Measurements from ENCODE around the gene PGAM5. TPM values are rescaled to one million over a fixed set of nuclear protein-coding genes. Genes with fewer than 3 reads are reported as not detected.

Gene PGAM5
- total RNA-seq, 2 donors from 2014 or later = 37.4 to 41.4 TPM

DNA sequence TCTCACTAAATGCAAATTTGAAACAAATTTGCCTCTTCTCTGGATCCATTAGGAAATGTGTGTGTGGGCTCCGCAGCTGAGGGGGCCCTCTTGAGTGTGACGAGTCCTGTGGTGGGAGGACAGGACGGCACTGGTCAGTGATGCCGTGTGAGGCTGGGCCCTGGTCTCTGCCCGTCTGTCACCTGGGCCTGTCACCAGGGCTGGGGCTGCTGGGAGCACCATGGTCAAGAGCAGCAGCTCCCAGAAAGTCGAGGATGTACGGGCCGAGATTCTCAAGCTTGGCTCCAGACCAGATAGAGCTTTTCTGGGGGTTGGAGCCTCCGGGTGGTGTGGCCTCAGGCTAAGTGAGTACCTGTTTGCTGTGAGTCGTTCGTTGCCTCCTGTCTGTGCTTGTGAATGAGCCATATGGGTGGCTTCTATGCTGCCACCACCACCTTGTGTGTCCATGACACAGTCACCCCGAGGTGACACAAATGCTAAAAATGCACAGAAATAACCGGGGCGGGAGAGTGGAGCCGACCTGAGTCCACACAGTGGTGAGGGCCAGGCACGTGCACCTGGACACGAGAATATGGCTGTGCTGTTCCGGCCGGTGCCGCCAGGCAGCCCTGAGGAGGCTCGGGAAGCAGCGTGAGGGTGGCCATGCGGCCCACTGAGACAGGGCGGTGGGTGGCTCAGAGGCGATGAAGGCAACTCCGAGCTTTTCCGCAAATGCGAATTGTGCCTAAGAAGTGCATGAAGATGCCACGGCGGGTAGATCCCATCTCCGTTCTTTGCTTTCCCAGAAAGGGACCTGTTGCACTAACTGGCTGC is 8.7 kb downstream of the PGAM5 start:
- intact Hi-C loops (cut with DNase I) = no loop called here
- no peak overlapping the region for H3K27ac ChIP-seq
- WGBS = 91% methylated on average over 31 of the region's 31 CpGs
- no peaks in the 10 kb centered on the region for H3K4me1 ChIP-seq (replicated peaks)
- no peak overlapping the region for H3K4me3 ChIP-seq
- DNase-seq (ENCODE audit: low spot score) = no peak
- H3K9me3 ChIP-seq = no peaks in the 10 kb centered on the region
- H3K36me3 ChIP-seq = peaks cover 5 to 29% of the 10 kb centered on the region in 2 donors
- no peak for TF ChIP-seq POLR2AphosphoS5 (IDR thresholded peaks at IDR 0.05)
- TF ChIP-seq POLR2A (IDR thresholded peaks at IDR 0.05) = no peak
- TF ChIP-seq CTCF (IDR thresholded peaks at IDR 0.05) = no peak
- H3K27me3 ChIP-seq (replicated peaks; ENCODE audit: insufficient read depth) = no peaks in the 10 kb centered on the region

- DNase-seq (ENCODE audit: low spot score) = no peak
- Histone ChIP-seq H3K27ac (no peak overlapping the region), H3K4me1 (replicated peaks) (no peaks in the 10 kb centered on the region), H3K9me3 (no peaks in the 10 kb centered on the region), H3K4me3 (no peak overlapping the region), H3K27me3 (replicated peaks; ENCODE audit: insufficient read depth) (no peaks in the 10 kb centered on the region), H3K36me3 (peaks cover 5 to 35% of the 10 kb centered on the region in 2 donors)
- intact Hi-C loops (cut with DNase I) = no loop called here
- TF ChIP-seq POLR2A (IDR thresholded peaks at IDR 0.05) (no peak), POLR2AphosphoS5 (IDR thresholded peaks at IDR 0.05) (no peak), CTCF (IDR thresholded peaks at IDR 0.05) (no peak)
- 93% methylated on average over 12 of the region's 12 CpGs for WGBS
These were observed 9.3 kb downstream of the PGAM5 start for GRCh38 chr12:132719954-132720324.

DNA sequence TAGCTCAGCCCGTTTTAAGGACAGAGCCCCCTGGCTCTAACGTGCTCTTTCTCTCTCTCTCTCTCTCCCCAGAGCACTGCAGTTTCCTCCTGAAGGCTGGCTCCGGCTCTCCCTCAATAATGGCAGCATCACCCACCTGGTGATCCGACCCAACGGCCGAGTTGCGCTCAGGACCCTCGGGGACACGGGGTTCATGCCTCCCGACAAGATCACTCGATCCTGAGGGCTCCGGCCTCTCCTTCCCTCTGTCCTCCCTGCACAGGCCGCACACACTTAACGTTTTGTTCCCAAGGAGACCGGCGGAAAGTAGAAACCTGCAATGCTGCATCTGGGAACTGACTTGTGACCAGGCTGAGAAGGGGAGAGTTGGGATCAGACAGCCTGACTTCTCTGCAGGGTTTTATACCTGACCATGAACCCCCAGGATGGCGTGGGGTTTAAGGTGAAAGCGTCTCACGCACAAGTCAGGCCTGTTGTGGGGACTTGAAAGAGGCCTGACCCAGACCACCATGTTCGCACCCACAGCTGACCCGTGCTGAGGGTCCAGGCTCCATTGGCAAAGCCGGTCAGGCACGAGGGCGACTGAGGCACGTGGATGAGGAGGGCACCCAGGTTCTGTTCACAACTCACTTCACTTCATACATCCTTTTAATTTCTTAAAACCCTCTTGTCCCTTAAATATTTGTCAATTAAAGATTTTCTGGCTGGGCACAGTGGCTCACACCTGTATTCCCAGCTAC is 10.1 kb downstream of the PGAM5 start:
- H3K27ac ChIP-seq = no peak overlapping the region
- TF ChIP-seq POLR2A (IDR thresholded peaks at IDR 0.05) = no peak
- no peak for TF ChIP-seq POLR2AphosphoS5 (IDR thresholded peaks at IDR 0.05)
- TF ChIP-seq CTCF (IDR thresholded peaks at IDR 0.05) = no peak
- WGBS = 95% methylated on average over 25 of the region's 25 CpGs
- peaks cover 5 to 37% of the 10 kb centered on the region in 2 donors for H3K36me3 ChIP-seq
- H3K9me3 ChIP-seq = no peaks in the 10 kb centered on the region
- H3K4me3 ChIP-seq = no peak overlapping the region
- no peaks in the 10 kb centered on the region for H3K4me1 ChIP-seq (replicated peaks)
- no peak for DNase-seq (ENCODE audit: low spot score)
- intact Hi-C loops (cut with DNase I) = no loop called here
- no peaks in the 10 kb centered on the region for H3K27me3 ChIP-seq (replicated peaks; ENCODE audit: insufficient read depth)

- intact Hi-C loops (cut with DNase I) = no loop called here
- Histone ChIP-seq H3K4me1 (replicated peaks) (no peaks in the 10 kb centered on the region), H3K9me3 (no peaks in the 10 kb centered on the region), H3K36me3 (peaks cover 9 to 41% of the 10 kb centered on the region in 2 donors), H3K27me3 (replicated peaks; ENCODE audit: insufficient read depth) (no peaks in the 10 kb centered on the region), H3K4me3 (no peak overlapping the region), H3K27ac (no peak overlapping the region)
- no peak for DNase-seq (ENCODE audit: low spot score)
- 86% methylated on average over 30 of the region's 30 CpGs for WGBS
- TF ChIP-seq POLR2AphosphoS5 (IDR thresholded peaks at IDR 0.05) (no peak), CTCF (IDR thresholded peaks at IDR 0.05) (no peak), POLR2A (IDR thresholded peaks at IDR 0.05) (no peak)
These were observed 12.5 kb downstream of the PGAM5 start for GRCh38 chr12:132723015-132723763.
